T-helper 2 cell treated with Interferon-gamma antibody and Interleukin-4, amounts not matched to agents 5 μg/mL and 100 μg/mL, for 36 hours (primary cell): ENCODE results near the gene TTC23.

ENCODE experiments used
- DNase-seq: peaks from one replicate; pipeline ENCODE4 v3.0.0; 2021; ENCODE audit warnings: low spot score
- H3K27ac Mint-ChIP-seq: one replicate; pipeline ENCODE4 v1.8.0; 2021; ENCODE audit warnings: mild to moderate bottlenecking, mixed read lengths
- H3K27me3 Mint-ChIP-seq: one replicate; pipeline ENCODE4 v1.8.0; 2021; ENCODE audit warnings: low read depth, mixed read lengths
- H3K36me3 Mint-ChIP-seq: one replicate; pipeline ENCODE4 v1.8.0; 2021; ENCODE audit warnings: low read depth, mixed read lengths
- H3K4me1 Mint-ChIP-seq: one replicate; pipeline ENCODE4 v1.8.0; 2021; ENCODE audit warnings: low read depth, mixed read lengths
- H3K4me3 Mint-ChIP-seq: one replicate; pipeline ENCODE4 v1.8.0; 2022; ENCODE audit warnings: mild to moderate bottlenecking, moderate library complexity, mixed read lengths
- H3K9me3 Mint-ChIP-seq: one replicate; pipeline ENCODE4 v1.8.0; 2021; ENCODE audit warnings: mixed read lengths

The TTC23 gene

DNA sequence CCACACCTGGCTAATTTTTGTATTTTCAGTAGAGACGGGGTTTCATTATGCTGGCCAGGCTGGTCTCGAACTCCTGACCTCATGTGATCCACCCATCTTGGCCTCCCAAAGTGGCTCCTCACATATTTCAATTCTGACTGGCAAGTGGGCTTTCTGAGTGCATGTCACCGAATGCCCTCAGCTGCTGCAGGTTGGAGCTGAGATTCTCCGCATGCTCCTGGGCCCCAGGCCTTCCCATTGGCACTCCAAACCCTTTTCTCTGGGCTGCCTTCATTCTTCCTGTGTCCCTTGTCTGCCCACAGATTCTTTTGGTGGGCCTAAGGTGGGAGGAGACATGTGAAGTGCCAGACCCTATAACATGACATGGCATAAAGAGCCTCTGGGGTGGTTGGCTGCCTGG is 77.2 kb downstream of the TTC23 start:
- Mint-ChIP-seq H3K9me3 (no peaks in the 10 kb centered on the region), H3K4me3 (no peak overlapping the region), H3K36me3 (no peaks in the 10 kb centered on the region), H3K27me3 (no peaks in the 10 kb centered on the region), H3K27ac (no peak overlapping the region), H3K4me1 (no peaks in the 10 kb centered on the region)
- DNase-seq: no peak

GRCh38 chr15:99170476-99171065 is 78.8 kb downstream of the TTC23 start:
- Mint-ChIP-seq H3K36me3 (no peaks in the 10 kb centered on the region), H3K27me3 (no peaks in the 10 kb centered on the region), H3K4me1 (no peaks in the 10 kb centered on the region), H3K27ac (no peak overlapping the region), H3K9me3 (no peaks in the 10 kb centered on the region), H3K4me3 (no peak overlapping the region)
- DNase-seq: no peak

DNA sequence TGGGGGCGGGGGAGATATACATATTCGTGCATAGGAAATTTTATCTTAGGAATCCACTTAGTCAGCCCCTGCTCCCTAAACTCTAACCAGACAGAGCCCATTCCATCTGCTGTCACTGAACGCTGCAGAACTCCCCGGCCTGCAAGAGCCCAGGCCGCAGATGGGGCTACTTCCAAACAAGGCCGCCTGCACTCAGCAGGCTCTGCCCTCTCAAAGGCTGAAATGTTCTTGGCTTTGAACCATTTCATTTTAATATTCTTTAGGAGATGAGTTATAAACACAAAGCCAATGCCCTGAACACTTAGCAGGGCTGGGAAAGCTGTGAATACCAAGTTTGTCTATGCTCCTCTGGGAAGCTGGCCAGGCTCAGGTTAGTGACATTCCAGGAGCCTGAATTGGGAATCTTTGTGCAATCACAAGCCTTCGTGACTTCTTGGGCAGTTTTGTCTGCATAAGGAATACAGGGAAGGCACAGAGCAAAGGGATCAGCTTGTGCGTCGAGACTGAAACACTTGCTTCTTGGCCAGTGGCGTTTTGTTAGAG is 79.5 kb downstream of the TTC23 start:
- Mint-ChIP-seq H3K9me3 (no peaks in the 10 kb centered on the region), H3K27me3 (no peaks in the 10 kb centered on the region), H3K4me1 (no peaks in the 10 kb centered on the region), H3K4me3 (no peak overlapping the region), H3K36me3 (no peaks in the 10 kb centered on the region), H3K27ac (no peak overlapping the region)
- DNase-seq: no peak

GRCh38 chr15:99168601-99169580 is 80.5 kb downstream of the TTC23 start:
- H3K4me3 Mint-ChIP-seq: no peak overlapping the region
- H3K4me1 Mint-ChIP-seq: no peaks in the 10 kb centered on the region
- DNase-seq: no peak
- H3K9me3 Mint-ChIP-seq: no peaks in the 10 kb centered on the region
- no peaks in the 10 kb centered on the region for H3K27me3 Mint-ChIP-seq
- H3K27ac Mint-ChIP-seq: no peak overlapping the region
- H3K36me3 Mint-ChIP-seq: no peaks in the 10 kb centered on the region

DNA sequence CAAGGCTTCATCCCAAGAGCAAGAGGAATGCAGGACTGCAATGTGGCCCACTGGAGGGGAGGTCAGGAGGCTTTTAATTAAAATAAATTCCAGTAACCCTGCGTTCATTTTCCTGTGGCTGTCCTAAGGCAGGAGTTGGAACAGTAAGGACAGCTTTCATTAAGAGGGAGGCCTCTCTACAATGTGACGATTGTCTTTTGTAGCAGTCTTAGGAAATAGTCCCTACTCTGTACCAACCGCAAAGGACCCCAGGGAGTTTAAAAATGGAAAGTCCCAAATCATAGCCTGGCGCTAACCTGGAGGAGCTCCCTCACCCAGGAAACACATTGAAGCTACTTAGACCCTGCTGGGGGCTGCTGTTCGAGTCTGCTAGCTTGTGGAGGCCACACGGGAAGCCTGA is 81.7 kb downstream of the TTC23 start:
- Mint-ChIP-seq H3K27me3 (no peaks in the 10 kb centered on the region), H3K27ac (no peak overlapping the region), H3K4me1 (peaks cover 6% of the 10 kb centered on the region), H3K4me3 (no peak overlapping the region), H3K9me3 (no peaks in the 10 kb centered on the region), H3K36me3 (no peaks in the 10 kb centered on the region)
- DNase-seq: no peak

DNA sequence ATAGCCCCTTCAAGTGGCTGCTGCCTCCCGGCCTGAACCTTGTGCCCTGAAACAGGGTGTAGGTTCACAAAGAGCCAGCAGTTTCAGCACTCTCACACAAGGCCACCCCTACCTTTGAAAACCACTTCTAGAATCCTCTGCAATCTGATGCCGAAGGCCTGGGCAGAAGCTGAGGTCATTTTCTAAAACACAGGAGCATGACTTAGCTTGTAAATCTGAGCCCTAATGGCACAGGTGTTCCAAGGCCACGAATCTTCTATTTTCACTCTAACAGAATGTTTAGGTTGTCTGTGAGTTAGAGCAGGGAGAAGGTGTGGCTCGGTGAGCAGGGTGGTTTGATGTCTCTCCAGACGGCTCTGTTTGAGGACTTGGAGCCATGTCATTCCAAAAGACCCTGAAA is 82.2 kb downstream of the TTC23 start:
- Mint-ChIP-seq H3K9me3 (no peaks in the 10 kb centered on the region), H3K4me1 (peaks cover 6% of the 10 kb centered on the region), H3K4me3 (no peak overlapping the region), H3K36me3 (no peaks in the 10 kb centered on the region), H3K27me3 (no peaks in the 10 kb centered on the region), H3K27ac (no peak overlapping the region)
- DNase-seq: no peak

DNA sequence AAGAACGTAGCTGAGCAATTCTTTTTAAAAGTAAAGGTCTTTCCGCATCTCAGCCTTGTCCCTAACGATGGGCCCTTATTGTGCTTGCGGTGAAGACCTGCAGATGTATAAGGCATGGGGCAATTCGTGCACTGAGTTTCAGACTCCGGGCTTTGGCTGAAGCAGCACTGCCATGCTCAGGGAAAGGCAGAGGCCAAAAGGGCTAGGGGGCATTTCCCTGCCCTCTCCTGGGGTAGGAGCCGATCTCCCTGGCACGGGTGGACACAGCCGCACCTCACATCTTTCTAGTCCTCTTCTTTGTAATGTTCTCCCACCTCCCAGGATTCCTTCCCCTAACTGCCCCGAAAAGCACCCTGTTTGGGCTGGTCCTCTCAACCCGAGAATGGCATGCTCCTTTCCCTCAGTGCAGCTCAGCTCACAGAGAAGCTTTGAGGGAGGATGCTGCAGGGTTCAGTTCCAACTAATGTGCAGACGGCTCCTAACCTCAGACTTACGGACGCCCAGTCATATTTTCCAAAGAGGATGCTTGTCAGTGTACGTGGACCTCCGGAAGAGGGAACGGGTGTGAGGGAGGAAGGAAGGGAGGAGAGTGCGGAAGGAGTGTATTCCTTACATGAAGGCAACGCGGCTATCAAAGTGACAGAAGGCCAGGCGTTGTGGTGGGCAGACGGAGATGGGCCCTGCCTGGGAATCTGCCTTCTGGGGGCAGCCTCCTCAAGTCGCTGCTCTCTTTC is 83.3 kb downstream of the TTC23 start:
- DNase-seq: no peak
- H3K36me3 Mint-ChIP-seq: no peaks in the 10 kb centered on the region
- H3K4me3 Mint-ChIP-seq: no peak overlapping the region
- no peaks in the 10 kb centered on the region for H3K27me3 Mint-ChIP-seq
- peaks cover 6% of the 10 kb centered on the region for H3K4me1 Mint-ChIP-seq
- no peaks in the 10 kb centered on the region for H3K9me3 Mint-ChIP-seq
- H3K27ac Mint-ChIP-seq: no peak overlapping the region

DNA sequence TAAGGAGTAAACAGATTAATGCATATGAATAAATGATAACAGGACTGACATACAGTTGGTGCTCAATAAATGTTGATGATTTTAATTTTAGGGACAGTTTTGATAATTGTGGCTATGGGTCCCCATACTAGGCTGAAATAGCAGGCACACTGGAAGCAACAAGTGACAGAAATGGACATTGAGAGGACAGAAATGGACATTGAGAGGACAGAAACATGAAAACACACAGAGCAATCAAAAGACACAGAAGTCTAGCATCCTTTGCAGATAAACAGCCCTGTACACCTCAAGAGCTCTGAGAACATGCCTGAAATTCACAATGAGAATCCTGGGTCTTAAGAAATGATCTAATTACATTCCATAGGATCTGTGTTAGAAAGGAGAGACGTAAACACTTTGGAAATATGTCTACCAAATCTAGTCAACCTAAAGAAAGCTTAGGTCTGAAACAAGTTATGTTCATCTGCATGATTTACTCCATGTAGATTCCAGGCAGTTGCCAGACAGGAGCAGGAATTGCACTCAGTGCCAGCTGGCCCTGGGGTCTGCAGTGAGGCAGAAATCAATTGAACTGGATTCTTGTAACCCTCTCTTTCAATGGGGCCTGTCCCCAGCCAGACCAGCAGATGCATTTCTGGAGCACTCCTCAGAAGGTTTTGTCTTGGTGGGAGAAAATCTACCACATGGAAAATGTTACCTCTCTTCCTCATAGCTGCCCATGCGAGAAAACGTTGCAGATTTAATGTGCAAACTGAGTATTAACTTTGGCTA is 84.2 kb downstream of the TTC23 start:
- Mint-ChIP-seq H3K36me3 (no peaks in the 10 kb centered on the region), H3K4me1 (peaks cover 6% of the 10 kb centered on the region), H3K27ac (no peak overlapping the region)

GRCh38 chr15:99164119-99164518 is 85.3 kb downstream of the TTC23 start:
- peaks cover 6% of the 10 kb centered on the region for H3K4me1 Mint-ChIP-seq
- H3K9me3 Mint-ChIP-seq: no peaks in the 10 kb centered on the region

More for the DNA sequence above, 84.2 kb downstream of the TTC23 start:
- Mint-ChIP-seq H3K27me3 (no peaks in the 10 kb centered on the region), H3K4me3 (no peak overlapping the region), H3K9me3 (no peaks in the 10 kb centered on the region)
- no peak for DNase-seq

DNA sequence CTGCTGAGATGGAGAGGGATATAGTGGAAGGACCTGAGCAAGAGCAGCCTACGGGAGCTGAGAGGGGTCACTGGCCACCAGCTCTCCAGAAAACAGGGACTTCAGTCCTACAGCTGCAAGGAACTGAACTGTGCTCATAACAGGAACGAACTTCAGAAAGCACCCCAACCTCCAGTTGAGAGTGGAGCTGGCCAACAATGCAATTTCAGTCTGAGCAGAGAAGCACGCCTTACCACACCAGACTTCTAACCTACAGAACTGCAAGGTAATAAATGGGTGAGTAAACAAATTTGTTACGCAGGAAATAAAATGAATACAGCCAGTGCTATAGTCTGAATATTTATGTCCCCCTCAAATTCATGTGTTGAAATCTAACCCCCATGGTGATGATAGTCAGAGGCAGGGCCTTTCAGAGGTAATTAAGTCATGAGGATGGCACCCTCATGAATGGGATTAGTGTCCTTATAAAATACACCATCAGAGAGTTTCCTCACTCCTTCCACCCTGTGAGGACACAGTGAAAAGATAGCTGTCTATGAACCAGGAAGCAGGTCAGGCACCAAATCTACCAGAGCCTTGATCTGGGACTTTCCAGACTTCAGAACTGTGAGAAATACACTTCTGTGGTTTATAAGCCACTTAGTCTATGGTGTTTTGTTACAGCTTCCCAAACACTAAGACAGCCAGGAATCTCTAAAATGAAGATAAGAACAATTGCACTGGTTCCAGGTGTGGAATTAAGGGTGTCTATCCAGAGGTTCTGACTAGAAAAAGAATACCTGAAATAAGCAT is 85.9 kb downstream of the TTC23 start:
- H3K4me3 Mint-ChIP-seq: no peak overlapping the region
- H3K36me3 Mint-ChIP-seq: no peaks in the 10 kb centered on the region
- H3K4me1 Mint-ChIP-seq: peaks cover 6% of the 10 kb centered on the region
- no peak overlapping the region for H3K27ac Mint-ChIP-seq
- no peaks in the 10 kb centered on the region for H3K27me3 Mint-ChIP-seq
- H3K9me3 Mint-ChIP-seq: no peaks in the 10 kb centered on the region
- no peak for DNase-seq

More at GRCh38 chr15:99164119-99164518, 85.3 kb downstream of the TTC23 start:
- no peak for DNase-seq
- Mint-ChIP-seq H3K27ac (no peak overlapping the region), H3K36me3 (no peaks in the 10 kb centered on the region), H3K27me3 (no peaks in the 10 kb centered on the region), H3K4me3 (no peak overlapping the region)

GRCh38 chr15:99158626-99159412 is 90.6 kb downstream of the TTC23 start:
- DNase-seq: no peak
- no peaks in the 10 kb centered on the region for H3K9me3 Mint-ChIP-seq
- no peak overlapping the region for H3K4me3 Mint-ChIP-seq
- no peak overlapping the region for H3K27ac Mint-ChIP-seq
- H3K36me3 Mint-ChIP-seq: no peaks in the 10 kb centered on the region
- peaks cover 21% of the 10 kb centered on the region for H3K4me1 Mint-ChIP-seq
- H3K27me3 Mint-ChIP-seq: no peaks in the 10 kb centered on the region

DNA sequence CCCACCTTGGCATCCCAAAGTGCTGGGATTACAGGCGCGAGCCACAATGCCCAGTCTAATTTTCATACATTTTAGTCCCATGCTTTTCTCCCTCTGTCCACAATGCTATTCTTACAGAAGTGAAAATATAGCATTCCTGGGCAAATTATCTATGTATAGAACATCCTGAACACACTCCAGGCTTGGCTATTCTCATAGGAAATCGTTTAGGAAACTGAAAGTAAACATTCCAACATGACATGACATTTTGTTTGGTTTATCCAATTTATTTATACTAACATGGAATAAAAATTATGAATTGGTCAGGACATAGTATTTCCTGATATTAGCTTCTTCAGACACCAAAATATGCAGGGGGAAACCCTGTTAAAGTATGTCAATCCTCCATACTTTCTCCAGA is 91.9 kb downstream of the TTC23 start:
- Mint-ChIP-seq H3K4me3 (no peak overlapping the region), H3K9me3 (no peaks in the 10 kb centered on the region)

More for the DNA sequence above, 91.9 kb downstream of the TTC23 start:
- peaks cover 15% of the 10 kb centered on the region for H3K4me1 Mint-ChIP-seq
- DNase-seq: no peak
- H3K27me3 Mint-ChIP-seq: peaks cover 2% of the 10 kb centered on the region
- no peaks in the 10 kb centered on the region for H3K36me3 Mint-ChIP-seq
- no peak overlapping the region for H3K27ac Mint-ChIP-seq
